ENCODE data around the gene NSF.
A peak's percentile ranks its signal among the peaks of the same experiment; 100 is the strongest.

NSF gene

DNA sequence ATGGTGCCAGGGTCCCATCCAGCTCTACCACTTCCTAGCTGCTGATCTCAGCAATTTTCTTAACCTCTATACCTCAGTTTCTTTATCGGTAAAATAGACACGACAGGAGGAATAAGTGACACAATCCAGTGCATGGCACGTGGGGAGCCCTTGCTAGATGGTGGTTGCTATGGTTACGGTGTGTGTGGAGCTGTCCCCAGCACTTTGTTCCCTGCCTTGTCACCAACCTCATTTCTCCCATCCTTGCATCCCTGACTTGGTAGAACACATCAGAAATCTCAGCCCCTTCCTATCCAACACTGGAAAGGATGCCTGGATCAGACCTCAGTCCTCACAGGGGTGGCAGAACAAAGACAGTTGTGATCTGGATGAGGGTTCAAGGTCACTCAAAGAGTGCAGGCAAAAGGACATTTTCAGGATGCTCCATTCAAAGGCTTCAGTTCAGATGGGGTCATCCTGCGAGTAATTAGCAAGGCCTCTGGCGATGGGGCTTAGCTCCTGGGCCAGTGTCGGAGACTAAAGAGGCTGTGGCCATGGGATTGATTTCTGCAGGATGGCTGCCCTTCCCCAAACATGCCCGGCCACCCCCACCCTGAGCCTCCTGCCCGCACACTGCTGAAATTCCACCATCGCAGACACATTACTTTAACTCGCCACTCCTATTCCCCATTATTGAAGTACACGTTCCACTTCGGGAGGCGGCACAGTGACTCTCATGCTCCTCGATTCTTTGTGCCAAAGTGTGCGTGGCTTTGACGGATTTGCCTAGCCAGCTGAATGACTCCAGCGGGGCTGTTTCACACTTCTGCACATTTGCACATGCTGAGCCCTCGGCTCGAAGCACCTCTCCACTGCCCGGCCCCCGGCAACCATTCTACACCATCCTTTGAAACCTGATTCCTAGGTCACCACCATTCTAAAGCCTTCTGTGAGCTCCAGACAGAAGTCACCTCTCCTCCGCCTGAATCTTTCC lies 187.8 kb downstream of the NSF start:
- TF ChIP-seq, protein P1, sequence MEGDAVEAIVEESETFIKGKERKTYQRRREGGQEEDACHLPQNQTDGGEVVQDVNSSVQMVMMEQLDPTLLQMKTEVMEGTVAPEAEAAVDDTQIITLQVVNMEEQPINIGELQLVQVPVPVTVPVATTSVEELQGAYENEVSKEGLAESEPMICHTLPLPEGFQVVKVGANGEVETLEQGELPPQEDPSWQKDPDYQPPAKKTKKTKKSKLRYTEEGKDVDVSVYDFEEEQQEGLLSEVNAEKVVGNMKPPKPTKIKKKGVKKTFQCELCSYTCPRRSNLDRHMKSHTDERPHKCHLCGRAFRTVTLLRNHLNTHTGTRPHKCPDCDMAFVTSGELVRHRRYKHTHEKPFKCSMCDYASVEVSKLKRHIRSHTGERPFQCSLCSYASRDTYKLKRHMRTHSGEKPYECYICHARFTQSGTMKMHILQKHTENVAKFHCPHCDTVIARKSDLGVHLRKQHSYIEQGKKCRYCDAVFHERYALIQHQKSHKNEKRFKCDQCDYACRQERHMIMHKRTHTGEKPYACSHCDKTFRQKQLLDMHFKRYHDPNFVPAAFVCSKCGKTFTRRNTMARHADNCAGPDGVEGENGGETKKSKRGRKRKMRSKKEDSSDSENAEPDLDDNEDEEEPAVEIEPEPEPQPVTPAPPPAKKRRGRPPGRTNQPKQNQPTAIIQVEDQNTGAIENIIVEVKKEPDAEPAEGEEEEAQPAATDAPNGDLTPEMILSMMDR (IDR thresholded peaks at IDR 0.05): no peak
- no peak for TF ChIP-seq ZFX (IDR thresholded peaks at IDR 0.05; ENCODE audit: borderline replicate concordance)
- H3K27ac ChIP-seq: no peak overlapping the region

DNA sequence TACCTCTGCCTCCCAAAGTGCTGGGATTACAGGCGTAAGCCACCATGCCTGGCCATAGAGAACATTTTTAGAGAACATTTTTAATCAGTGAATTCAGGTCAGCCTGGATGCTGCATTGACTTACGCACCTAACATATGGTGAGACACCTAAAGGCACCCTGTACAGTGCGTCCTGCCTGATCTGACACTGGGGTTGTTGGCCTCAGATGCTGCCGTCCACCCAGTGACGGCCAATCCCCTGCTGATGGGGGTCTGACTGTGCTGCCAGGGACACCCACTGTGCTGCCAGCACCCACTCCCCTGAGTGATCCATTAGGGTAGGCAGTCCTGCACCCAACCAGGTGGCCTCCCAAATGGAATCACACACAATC lies 189.5 kb downstream of the NSF start:
- TF ChIP-seq, protein P1 (IDR thresholded peaks at IDR 0.05): no peak
- no peak for TF ChIP-seq ZFX (IDR thresholded peaks at IDR 0.05; ENCODE audit: borderline replicate concordance)
- H3K27ac ChIP-seq: no peak overlapping the region

DNA sequence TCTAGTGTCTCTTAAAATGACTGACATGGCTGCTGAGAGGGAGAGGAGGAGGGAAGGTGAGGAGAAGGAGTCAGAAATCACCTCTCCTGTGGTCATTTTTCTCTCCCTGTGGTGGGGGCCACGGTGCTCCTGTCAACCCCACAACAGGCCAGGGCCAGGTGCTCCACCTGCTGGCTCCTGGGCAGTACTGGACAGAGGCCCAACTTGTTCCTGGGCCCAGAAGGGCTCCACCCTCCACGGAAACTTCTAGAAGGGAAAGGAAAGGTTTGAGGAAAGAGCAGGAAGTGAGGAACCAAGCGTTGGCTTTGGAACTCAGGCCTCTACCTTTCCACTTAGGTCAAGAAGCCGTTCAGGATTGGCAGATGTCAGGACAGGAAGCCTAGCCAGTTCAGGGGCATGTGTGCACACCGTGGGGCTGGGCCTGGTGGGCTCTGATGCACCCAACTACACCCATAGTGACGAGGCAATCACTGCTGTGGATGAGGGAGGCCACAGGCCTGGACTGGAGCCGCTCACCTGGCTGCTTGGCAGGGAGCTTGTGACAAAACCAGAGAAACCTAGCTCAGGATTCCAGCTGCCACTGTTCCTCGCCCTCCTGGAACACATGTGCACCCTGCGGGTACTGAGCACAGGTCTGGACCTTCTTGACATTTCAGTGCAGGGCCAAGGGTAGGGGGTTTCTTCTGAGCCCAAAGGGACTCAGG lies 191.9 kb downstream of the NSF start:
- no peak for TF ChIP-seq ZFX (IDR thresholded peaks at IDR 0.05; ENCODE audit: borderline replicate concordance)
- TF ChIP-seq, protein P1 (IDR thresholded peaks at IDR 0.05): peak; percentile 86
- no peak overlapping the region for H3K27ac ChIP-seq

DNA sequence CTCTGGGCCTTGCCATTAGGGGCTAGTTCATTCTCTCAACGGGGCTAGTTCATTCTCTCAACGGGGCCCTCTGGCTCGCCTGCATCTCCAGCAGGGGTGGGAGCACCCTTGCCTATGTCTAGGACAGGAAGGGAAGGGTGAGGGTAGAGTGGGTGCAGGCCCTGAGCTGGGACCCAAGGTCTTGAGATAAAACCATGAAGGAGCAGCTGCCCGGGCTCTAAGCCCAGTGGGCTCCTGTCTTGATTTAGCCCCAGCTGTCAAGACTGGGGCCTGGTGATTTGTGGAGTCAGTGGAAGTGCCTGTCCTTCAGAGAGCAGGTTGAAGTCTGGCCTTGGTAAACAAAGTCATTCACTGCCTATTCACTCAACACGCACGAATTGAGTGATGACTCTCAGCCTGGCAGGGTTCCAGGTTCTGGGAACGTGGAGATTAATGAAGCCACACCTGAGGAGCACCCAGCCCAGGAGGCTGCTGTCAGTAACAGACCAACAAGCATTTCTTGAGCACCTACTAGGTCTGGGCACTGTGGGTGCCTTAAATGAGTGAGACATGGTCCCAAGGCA lies 192.6 kb downstream of the NSF start:
- no peak overlapping the region for H3K27ac ChIP-seq

DNA sequence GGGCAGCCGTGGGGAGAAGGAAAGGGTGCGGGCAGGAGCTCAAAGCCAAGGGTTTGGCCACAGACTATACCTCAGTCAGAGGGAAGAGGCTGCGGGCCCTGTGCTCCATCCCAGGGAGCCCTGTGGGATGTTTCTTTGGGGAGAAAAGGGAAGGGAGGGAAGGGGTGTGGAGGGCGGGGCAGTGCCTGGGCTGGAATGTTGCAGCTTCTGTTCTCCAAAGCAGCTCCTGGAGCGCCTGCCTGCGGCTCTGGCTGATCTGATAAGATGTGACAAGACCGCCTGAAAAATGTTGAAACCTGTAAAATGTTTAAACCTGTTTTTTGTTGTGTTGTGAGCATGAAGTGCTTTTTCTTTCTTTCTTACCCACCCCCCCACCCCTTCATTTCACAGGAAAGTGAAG lies 195.2 kb downstream of the NSF start:
- no peak for TF ChIP-seq ZFX (IDR thresholded peaks at IDR 0.05; ENCODE audit: borderline replicate concordance)
- TF ChIP-seq, protein P1 (IDR thresholded peaks at IDR 0.05): no peak
- H3K27ac ChIP-seq: no peak overlapping the region

More for the DNA sequence above, 192.6 kb downstream of the NSF start:
- TF ChIP-seq, protein P1 (IDR thresholded peaks at IDR 0.05): no peak
- TF ChIP-seq ZFX (IDR thresholded peaks at IDR 0.05; ENCODE audit: borderline replicate concordance): no peak

DNA sequence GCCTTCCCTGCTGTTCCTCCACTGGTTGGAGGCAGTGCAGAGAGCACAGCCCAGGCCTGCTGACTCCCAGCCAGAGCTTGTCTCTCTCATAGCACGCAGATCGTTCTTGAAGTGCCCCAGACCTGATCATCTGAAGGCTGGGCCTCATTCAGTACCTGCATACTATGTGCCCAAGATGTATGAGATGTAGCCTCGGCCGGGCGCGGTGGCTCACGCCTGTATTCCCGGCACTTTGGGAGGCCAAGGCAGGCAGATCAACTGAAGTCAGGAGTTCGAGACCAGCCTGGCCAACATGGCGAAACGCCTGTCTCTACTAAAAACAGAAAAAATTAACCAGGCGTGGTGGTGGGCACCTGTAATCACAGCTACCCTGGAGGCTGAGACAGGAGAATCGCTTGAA lies 197.0 kb downstream of the NSF start:
- TF ChIP-seq ZFX (IDR thresholded peaks at IDR 0.05; ENCODE audit: borderline replicate concordance): no peak
- TF ChIP-seq, protein P1 (IDR thresholded peaks at IDR 0.05): no peak
- H3K27ac ChIP-seq: no peak overlapping the region
